Measurements from ENCODE around the gene ADH5. TPM values are rescaled to one million over a fixed set of nuclear protein-coding genes. Genes with fewer than 3 reads are reported as not detected.

Gene ADH5
- total RNA-seq, 2 experiments from 2014 or later, result 114 to 118 TPM

DNA sequence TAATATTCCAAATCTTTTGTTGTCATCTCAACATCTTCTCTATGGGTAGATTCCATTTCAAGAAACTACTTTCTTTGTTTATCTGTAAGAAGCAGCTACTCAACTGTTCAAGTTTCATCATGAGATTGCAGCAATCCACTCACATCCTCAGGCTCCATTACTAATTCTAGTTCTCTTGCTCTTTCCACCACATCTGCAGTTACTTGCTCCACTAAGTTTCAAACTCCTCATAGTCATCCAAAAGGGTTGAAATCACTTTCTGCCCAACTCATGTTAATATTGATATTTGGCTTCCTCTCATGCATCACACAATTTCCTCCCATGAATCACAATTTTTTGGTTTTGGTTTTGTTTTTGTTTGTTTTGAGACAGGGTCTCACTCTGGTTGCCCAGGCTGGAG lies 35.7 kb downstream of the ADH5 start:
- TF ChIP-seq, protein P1, sequence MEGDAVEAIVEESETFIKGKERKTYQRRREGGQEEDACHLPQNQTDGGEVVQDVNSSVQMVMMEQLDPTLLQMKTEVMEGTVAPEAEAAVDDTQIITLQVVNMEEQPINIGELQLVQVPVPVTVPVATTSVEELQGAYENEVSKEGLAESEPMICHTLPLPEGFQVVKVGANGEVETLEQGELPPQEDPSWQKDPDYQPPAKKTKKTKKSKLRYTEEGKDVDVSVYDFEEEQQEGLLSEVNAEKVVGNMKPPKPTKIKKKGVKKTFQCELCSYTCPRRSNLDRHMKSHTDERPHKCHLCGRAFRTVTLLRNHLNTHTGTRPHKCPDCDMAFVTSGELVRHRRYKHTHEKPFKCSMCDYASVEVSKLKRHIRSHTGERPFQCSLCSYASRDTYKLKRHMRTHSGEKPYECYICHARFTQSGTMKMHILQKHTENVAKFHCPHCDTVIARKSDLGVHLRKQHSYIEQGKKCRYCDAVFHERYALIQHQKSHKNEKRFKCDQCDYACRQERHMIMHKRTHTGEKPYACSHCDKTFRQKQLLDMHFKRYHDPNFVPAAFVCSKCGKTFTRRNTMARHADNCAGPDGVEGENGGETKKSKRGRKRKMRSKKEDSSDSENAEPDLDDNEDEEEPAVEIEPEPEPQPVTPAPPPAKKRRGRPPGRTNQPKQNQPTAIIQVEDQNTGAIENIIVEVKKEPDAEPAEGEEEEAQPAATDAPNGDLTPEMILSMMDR (IDR thresholded peaks at IDR 0.05), result no peak
- Mint-ChIP-seq H3K27ac (peak overlapping the region; percentile 58), H3K4me3 (no peak overlapping the region), H3K9me3 (no peaks in the 10 kb centered on the region), H3K4me1 (ENCODE audit: low read depth) (peaks cover 38% of the 10 kb centered on the region), H3K36me3 (ENCODE audit: low read depth) (peaks cover 39% of the 10 kb centered on the region), H3K27me3 (no peaks in the 10 kb centered on the region)
- DNase-seq, result no peak
- CTCF ChIA-PET, result interaction anchor here (0.7 to 1.4 kb wide), 4 partner anchors 9 to 58 kb away, joined by 3 to 4 read pairs (median 3); partner anchors contain the start of gene METAP1
- POLR2A ChIA-PET, result interaction anchor here (0.7 to 2.3 kb wide), 4 partner anchors 9 to 798 kb away, joined by 3 to 7 read pairs (median 4); partner anchors contain the start of genes EIF4E and METAP1
- intact Hi-C loops (cut with micrococcal nuclease), result loop anchor here (10.0 kb wide), 1 partner anchor 128 kb away; the partner anchor contains the start of gene EIF4E
- ATAC-seq, result peak; percentile 66

DNA sequence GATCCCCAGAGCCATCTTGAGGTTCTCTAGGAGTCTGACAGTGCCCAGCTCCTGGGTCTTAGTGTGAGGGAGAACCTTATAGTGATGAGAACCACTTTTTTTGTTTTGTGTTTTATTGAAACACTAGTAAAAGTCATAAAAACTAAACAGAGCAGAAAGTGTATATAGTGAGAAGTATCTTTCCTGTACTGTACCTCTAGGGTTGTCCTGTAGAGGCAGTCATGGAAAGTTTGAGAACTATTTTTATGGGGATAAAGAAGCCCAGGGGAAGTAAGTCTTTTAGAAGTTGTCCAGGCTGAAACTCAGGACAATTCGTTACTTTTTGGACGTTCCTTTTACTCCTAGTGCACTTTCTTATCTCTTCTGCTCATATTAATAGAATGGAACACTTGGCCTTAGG lies 40.9 kb downstream of the ADH5 start:
- ATAC-seq (no peak), DNase-seq (no peak)
- TF ChIP-seq, protein P1 (IDR thresholded peaks at IDR 0.05), result no peak
- Mint-ChIP-seq H3K4me1 (ENCODE audit: low read depth) (peaks cover 20% of the 10 kb centered on the region), H3K36me3 (ENCODE audit: low read depth) (peaks cover 50% of the 10 kb centered on the region), H3K9me3 (no peaks in the 10 kb centered on the region), H3K27ac (no peak overlapping the region), H3K27me3 (no peaks in the 10 kb centered on the region), H3K4me3 (no peak overlapping the region)
- POLR2A ChIA-PET, result no interaction called here
- intact Hi-C loops (cut with micrococcal nuclease), result no loop called here
- CTCF ChIA-PET, result interaction anchor here (1.6 kb wide), 1 partner anchor 8 kb away, joined by 6 read pairs; no protein-coding TSS in a partner anchor

DNA sequence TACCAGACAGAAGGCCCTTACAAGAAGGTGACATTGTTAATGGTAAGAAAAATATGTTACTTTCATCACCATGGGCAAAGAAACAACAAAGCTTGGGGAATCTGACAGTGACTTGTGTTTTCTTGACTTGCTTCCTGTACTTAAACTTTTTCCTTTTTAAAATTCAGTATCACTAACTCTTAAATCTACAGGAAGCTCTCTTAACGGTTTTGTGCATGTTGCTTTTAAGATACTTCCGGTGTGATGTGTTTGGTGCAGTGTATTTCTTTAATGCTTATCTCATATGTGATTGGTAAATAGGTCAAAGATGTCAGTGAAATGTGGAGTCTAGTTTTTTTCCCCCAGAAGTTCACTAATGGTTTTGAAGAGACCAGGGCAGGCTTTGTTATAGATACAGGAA lies 45.2 kb downstream of the ADH5 start:
- H3K27me3 Mint-ChIP-seq, result no peaks in the 10 kb centered on the region
- peaks cover 47% of the 10 kb centered on the region for H3K36me3 Mint-ChIP-seq (ENCODE audit: low read depth)

DNA sequence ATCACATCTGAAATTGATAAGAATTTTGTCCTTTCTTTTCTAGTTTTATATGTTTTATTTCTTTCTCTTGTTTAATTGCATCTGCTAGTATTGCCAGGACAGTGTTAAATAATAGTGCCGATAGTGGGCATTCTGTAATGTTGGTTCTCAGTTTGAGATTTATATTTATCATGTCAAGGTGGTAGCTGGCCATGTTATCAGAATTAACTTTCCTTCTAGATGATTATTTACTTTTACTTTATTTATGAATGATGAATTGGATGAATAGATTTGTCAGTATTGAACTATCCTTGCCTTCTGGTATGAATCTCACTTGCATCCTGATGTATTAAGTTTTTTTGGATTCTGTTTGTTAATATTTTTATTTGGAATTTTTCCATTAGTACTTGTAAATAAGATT lies 50.4 kb downstream of the ADH5 start:
- Mint-ChIP-seq H3K27me3 (no peaks in the 10 kb centered on the region), H3K4me3 (no peak overlapping the region), H3K4me1 (ENCODE audit: low read depth) (peaks cover 10% of the 10 kb centered on the region), H3K9me3 (peaks cover 7% of the 10 kb centered on the region), H3K27ac (no peak overlapping the region), H3K36me3 (ENCODE audit: low read depth) (peaks cover 47% of the 10 kb centered on the region)
- TF ChIP-seq, protein P1 (IDR thresholded peaks at IDR 0.05), result no peak
- ChIA-PET CTCF (interaction anchor here (1.6 kb wide), 1 partner anchor 18 kb away, joined by 6 read pairs; no protein-coding TSS in a partner anchor), POLR2A (interaction anchor here (1.0 kb wide), 1 partner anchor 18 kb away, joined by 6 read pairs; no protein-coding TSS in a partner anchor)
- intact Hi-C loops (cut with micrococcal nuclease), result no loop called here
- ATAC-seq (no peak), DNase-seq (no peak)

More for the DNA sequence above, 45.2 kb downstream of the ADH5 start:
- peak; percentile 81 for ATAC-seq
- H3K9me3 Mint-ChIP-seq, result peaks cover under 1% of the 10 kb centered on the region
- no peak overlapping the region for H3K4me3 Mint-ChIP-seq
- H3K4me1 Mint-ChIP-seq (ENCODE audit: low read depth), result peaks cover 19% of the 10 kb centered on the region
- no peak for DNase-seq
- H3K27ac Mint-ChIP-seq, result peak overlapping the region; percentile 82
- TF ChIP-seq, protein P1 (IDR thresholded peaks at IDR 0.05), result no peak
- intact Hi-C loops (cut with micrococcal nuclease), result no loop called here
- POLR2A ChIA-PET, result interaction anchor here (0.7 to 1.2 kb wide), 3 partner anchors 10 to 49 kb away, joined by 3 read pairs; no protein-coding TSS in a partner anchor
- CTCF ChIA-PET, result interaction anchor here (0.7 to 1.6 kb wide), 4 partner anchors 10 to 362 kb away, joined by 3 to 14 read pairs (median 4); partner anchors contain the start of gene METAP1

DNA sequence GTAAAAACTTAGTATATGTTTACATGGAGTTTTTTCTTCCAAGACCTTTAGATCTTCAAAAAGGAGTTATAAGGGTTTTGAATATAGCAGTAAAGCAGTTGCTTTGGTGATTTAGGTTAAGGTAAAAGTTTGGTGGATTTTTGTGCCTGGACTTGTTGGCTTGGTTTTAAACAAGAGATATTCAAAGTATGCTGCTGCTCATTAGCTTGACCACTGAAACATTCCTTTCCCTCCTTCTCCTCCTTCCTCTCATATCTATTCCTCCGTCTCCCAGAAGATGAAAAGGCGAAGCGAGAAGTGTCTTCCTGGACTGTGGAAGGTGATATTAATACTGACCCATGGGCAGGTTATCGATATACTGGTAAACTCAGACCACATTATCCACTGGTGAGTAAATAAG lies 54.6 kb downstream of the ADH5 start:
- Mint-ChIP-seq H3K36me3 (ENCODE audit: low read depth) (peaks cover 48% of the 10 kb centered on the region), H3K9me3 (peaks cover 7% of the 10 kb centered on the region), H3K27me3 (no peaks in the 10 kb centered on the region), H3K27ac (no peak overlapping the region), H3K4me1 (ENCODE audit: low read depth) (peaks cover 20% of the 10 kb centered on the region), H3K4me3 (no peak overlapping the region)
- CTCF ChIA-PET, result no interaction called here
- POLR2A ChIA-PET, result interaction anchor here (0.6 to 1.0 kb wide), 2 partner anchors 38 to 130 kb away, joined by 3 read pairs; no protein-coding TSS in a partner anchor
- TF ChIP-seq, protein P1 (IDR thresholded peaks at IDR 0.05), result no peak
- no peak for DNase-seq
- no peak for ATAC-seq
- intact Hi-C loops (cut with micrococcal nuclease), result no loop called here

Measured in activated CD8-positive, alpha-beta T cell treated with anti-CD3 and anti-CD28 coated beads for 36 hours (primary cell).